COR-L47 (cell line): ENCODE data around the gene GZF1.

Experiments used
- DNase-seq: peaks from one replicate; lab custom pipeline; 2025; lab: John Stamatoyannopoulos, UW

GZF1 gene

DNA sequence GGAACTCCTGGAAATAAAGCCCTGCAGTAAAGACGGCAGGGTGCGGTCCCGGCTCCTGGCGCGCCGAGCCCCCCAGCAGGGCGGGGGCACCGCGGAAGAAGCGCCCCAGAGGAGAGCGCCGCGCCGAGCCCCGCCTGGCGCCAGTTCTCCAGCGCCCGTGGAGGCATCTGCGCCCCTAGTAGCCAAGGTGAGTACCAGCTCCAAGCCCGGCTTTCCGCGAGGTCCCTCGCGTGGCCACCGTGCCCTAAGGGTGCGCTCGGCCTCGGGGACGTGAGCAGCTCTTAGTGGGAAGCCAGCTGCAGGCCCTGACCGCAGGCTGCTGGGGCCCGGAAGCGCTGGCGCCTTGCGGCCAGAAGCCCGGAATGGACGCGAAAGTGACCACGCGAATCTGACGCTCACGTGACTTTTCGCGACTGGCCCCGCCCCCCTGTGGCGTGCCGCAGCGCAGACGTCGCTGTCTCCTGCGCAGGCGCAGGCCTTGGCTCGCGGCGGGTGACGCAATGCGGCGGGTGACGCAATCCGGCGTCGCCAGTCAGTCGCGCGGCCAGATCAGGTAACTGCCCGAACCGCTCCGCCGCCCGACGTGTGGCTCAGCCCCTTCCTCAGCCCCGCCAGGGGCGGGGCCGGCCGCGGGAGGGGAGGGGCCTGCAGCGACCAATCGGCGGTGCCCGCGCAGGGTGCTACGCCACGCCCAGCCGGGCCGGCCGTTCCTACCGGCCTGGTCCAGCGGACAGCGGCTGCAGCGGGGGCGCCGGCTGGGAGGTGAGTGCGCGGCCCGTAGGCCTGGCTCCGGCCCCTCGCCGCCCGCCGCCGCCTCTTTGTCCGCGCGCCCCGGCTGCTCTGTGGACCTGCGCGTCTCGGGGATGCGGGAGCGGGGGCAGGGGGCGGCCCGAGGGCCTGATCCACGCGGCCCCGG lies at the start of gene GZF1:
Gene GZF1 (plus strand): TSS at position 707 of the 916 bp plus-strand sequence. CDS start 2,202 bp downstream, outside the sequence.
- peak; percentile 97 for DNase-seq

DNA sequence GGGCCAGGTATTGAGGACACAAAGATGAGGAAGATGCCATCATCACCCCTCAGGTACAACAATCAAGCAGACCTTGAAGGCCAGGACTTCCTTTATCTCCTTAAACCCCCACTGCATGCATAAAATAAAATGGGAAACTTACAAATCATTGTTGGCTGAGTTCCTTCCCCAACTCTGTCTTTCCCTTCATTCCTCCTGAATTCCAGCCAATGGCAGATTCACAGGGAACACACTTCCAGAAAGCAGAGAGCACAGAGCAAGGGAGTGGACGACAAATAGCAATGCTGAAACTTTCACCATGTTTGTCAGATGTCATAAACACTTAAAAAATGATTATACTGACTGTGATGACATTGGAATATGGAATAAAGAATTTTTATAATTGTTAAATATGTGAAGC lies 48.7 kb upstream of the GZF1 start:
- DNase-seq, result no peak

- no peak for DNase-seq
Observed at GRCh38 chr20:23314699-23315098, 47.3 kb upstream of the GZF1 start.

DNA sequence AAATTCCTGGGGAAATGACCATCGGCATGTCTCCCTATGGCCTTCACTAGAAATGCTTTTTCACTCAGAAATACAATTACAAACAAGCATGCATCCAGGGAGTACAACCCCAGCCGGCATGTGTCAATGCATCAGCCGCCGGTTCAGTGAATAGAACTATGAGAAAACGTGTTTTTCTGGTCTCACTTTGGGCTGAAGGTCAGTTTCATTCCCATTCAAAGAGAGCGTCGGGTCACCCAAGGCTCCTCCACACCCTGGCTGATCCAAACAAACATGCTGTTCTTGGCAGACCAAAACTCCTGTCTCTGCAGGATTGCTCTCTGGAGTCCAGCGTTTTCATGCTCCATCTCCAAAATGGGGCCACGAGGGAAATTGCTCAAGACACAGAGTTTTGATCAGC lies 46.9 kb upstream of the GZF1 start:
- no peak for DNase-seq

- DNase-seq, result no peak
Observed at GRCh38 chr20:23316626-23317025, 45.4 kb upstream of the GZF1 start.

- DNase-seq, result no peak
Observed at GRCh38 chr20:23317081-23317480, 44.9 kb upstream of the GZF1 start.

- DNase-seq, result no peak
Observed at GRCh38 chr20:23318347-23318746, 43.6 kb upstream of the GZF1 start.

DNA sequence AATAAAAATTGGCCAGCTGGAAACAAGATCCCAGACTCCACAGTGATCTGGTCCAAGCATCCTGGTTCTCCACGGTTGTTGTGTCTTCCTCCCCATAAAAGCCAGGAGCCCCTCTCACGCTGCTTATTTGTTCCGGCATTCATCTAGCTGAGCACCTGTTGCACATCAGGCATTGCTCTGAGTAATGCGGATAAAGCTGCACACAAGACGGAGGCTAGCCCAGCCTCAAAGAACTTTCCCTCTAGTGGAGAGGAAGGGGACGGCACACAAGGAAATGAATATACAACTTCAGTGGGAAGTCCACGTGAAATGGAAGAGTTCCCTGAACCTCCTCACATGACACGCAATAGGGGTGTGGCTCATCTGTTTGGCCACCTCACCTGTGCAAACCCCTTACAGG lies 41.7 kb upstream of the GZF1 start:
- no peak for DNase-seq

GRCh38 chr20:23325107-23325506 lies 36.9 kb upstream of the GZF1 start:
- no peak for DNase-seq

GRCh38 chr20:23326774-23327173 lies 35.2 kb upstream of the GZF1 start:
- DNase-seq, result peak; percentile 48

DNA sequence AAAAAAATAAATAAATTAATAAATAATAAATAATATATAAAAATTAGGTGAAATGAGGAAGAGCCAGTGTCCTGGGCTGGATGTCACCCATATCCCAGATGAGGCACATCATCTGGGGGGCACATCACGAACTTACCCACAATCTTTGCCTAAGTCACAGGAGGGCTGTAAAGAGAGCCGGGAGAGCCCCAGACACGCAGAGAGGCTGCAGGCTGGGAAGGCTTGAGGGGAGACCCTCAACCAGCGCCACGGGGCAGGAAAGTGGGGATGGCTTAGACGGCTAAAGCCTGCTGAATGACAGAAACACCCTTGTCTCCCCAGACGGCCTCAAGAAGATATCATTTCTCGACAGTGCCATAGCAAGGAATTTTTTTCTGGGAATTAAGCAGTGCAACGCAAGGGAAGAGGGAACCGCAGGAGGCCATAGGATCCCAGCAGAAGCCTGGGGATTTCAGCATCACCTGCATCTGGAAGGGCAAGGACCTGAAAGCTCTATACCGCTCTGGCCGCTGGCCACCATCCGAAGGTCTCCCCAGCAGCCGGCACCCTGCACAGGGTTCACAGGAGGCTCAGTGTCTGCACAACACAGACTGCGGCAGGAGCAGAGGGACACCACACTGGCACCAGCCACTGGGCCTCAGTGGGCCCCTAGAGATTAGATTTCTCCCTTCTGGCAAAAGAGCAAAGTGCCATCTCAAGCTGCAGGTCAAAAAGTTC lies 34.2 kb upstream of the GZF1 start:
- no peak for DNase-seq

GRCh38 chr20:23331450-23332350 lies 30.3 kb upstream of the GZF1 start:
- no peak for DNase-seq

GRCh38 chr20:23332467-23332866 lies 29.5 kb upstream of the GZF1 start:
- no peak for DNase-seq

DNA sequence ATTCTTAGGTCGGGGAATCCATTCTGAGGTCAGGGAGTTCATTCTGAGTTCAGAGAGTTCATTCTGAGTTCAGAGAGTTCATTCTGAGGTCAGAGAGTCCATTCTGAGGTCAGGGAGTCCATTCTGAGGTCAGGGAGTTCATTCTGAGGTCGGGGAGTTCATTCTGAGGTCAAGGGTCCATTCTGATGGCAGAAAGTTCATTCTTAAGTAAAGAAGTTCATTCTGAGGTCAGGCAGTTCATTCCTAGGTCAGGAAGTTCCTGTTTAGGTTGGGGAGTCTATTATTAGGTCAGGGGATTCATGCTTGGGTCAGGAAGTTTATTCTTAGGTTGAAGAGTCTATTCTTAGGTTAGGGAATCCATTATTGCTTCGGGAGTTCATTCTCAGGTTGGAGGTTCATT lies 27.9 kb upstream of the GZF1 start:
- no peak for DNase-seq

- no peak for DNase-seq
Observed at GRCh38 chr20:23335521-23335920, 26.5 kb upstream of the GZF1 start.

DNA sequence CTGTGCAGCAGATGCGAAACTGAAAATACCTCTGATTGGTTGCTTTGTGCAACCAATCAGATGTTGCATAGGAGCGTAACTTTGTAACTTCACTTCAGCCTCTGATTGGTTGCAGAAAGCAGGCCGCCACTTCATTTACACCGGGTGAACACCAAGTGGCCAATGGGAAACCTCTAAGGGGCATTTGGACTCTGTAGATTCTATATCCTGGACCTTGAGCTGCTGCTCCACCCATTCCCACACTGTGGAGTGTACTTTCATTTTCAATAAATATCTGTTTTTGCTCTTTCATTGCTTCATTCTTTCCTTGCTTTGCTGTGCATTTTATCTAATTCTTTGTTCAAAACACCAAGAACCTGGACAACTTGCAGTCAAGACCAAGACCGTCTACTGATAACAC lies 25.5 kb upstream of the GZF1 start:
- DNase-seq, result no peak

- DNase-seq, result no peak
Observed at GRCh38 chr20:23337312-23337711, 24.7 kb upstream of the GZF1 start.

- DNase-seq, result no peak
Observed at GRCh38 chr20:23339986-23340385, 22.0 kb upstream of the GZF1 start.

- peak; percentile 67 for DNase-seq
Observed at GRCh38 chr20:23340524-23340923, 21.5 kb upstream of the GZF1 start.

DNA sequence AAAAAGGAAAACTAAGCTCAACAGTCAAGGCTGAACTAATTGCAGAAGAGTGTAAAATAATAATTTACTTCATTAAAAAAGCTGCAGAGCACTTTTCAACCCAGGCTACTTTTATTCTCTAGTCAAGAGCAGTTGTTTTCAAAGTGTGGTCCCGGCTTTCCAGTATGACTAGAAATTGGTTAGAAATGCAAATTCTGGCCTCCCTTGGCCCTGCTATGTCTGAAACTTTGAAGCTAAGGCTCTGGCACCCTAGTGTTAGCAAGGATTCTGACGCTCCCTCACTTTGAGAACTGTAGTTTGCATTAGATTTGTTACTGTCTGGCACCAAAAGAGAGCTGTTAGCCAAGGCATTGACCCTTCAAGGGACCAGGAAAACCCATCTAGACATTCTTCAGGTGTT lies 20.9 kb upstream of the GZF1 start:
- DNase-seq, result no peak

DNA sequence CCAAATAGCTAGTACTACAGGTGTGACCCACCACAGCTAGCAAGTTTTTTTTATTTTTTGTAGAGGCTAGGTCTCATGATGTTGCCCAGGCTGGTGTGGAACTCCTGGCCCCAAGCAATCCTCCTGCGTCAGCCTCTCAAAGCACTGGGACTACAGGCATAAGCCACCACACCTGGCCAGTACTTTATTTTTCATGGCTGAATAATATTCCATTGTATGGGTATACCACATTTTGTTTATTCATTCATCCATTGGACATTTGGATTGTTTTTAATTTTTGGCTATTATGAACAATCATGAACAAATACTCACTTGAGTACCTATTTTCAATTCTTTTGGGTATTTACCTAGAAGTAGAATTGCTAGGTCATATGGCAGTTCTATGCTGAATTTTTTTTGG lies 18.4 kb upstream of the GZF1 start:
- no peak for DNase-seq

DNA sequence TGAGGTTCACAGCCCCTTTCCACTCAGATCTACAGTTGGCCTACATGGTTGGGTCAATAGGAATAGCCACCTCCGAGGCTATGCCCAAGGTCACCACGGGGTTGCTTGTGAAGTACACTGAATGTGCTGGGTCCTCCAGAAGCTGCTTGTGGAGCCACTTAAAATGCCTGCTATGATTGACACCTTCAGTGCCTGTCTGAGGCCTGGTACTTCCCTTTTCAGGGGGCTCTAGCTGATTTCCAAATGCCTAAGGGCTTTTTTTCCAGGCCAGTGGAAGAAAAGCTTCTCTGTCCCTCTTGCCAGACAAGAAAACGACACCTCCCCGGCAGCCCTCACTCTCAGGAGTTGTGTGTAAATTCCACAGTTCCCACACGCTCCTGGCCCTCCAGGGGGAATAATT lies 17.6 kb upstream of the GZF1 start:
- no peak for DNase-seq
